ENCODE data around the gene PTPN4. TPM values are rescaled to one million over a fixed set of nuclear protein-coding genes. Genes with fewer than 3 reads are reported as not detected.

The PTPN4 gene
- total RNA-seq, 1 donor from 2014 or later: 37.4 TPM

- no peak for TF ChIP-seq CTCF (conservative IDR thresholded peaks at IDR 0.05)
- no peak for DNase-seq (ENCODE audit: extremely low spot score, unreplicated experiment)
- Mint-ChIP-seq H3K27ac (no peak overlapping the region), H3K36me3 (no peaks in the 10 kb centered on the region), H3K4me3 (no peak overlapping the region), H3K9me3 (no peaks in the 10 kb centered on the region), H3K27me3 (peaks cover 8% of the 10 kb centered on the region), H3K4me1 (ENCODE audit: unreplicated experiment) (peaks cover 8% of the 10 kb centered on the region)
These were observed 45.8 kb upstream of the PTPN4 start for GRCh38 chr2:119713819-119714490.

- no peak for DNase-seq (ENCODE audit: extremely low spot score, unreplicated experiment)
- H3K9me3 Mint-ChIP-seq: no peaks in the 10 kb centered on the region
- H3K27ac Mint-ChIP-seq: no peak overlapping the region
- peaks cover 8% of the 10 kb centered on the region for H3K27me3 Mint-ChIP-seq
- TF ChIP-seq CTCF (conservative IDR thresholded peaks at IDR 0.05): no peak
- H3K4me1 Mint-ChIP-seq (ENCODE audit: unreplicated experiment): peaks cover 8% of the 10 kb centered on the region
- H3K4me3 Mint-ChIP-seq: no peak overlapping the region
- no peaks in the 10 kb centered on the region for H3K36me3 Mint-ChIP-seq
These were observed 44.1 kb upstream of the PTPN4 start for GRCh38 chr2:119715409-119716283.

GRCh38 chr2:119716284-119716672 lies 43.4 kb upstream of the PTPN4 start:
- Mint-ChIP-seq H3K27me3 (peaks cover 8% of the 10 kb centered on the region), H3K27ac (no peak overlapping the region), H3K36me3 (no peaks in the 10 kb centered on the region), H3K9me3 (no peaks in the 10 kb centered on the region), H3K4me3 (no peak overlapping the region), H3K4me1 (ENCODE audit: unreplicated experiment) (peaks cover 8% of the 10 kb centered on the region)
- no peak for TF ChIP-seq CTCF (conservative IDR thresholded peaks at IDR 0.05)
- no peak for DNase-seq (ENCODE audit: extremely low spot score, unreplicated experiment)

- DNase-seq (ENCODE audit: extremely low spot score, unreplicated experiment): no peak
- no peak overlapping the region for H3K4me3 Mint-ChIP-seq
- no peak overlapping the region for H3K27ac Mint-ChIP-seq
- H3K9me3 Mint-ChIP-seq: peaks cover 4% of the 10 kb centered on the region
- peaks cover 9% of the 10 kb centered on the region for H3K4me1 Mint-ChIP-seq (ENCODE audit: unreplicated experiment)
- H3K36me3 Mint-ChIP-seq: no peaks in the 10 kb centered on the region
- H3K27me3 Mint-ChIP-seq: peaks cover 8% of the 10 kb centered on the region
- no peak for TF ChIP-seq CTCF (conservative IDR thresholded peaks at IDR 0.05)
These were observed 41.0 kb upstream of the PTPN4 start for GRCh38 chr2:119718501-119719260.

- peaks cover 14% of the 10 kb centered on the region for H3K4me1 Mint-ChIP-seq (ENCODE audit: unreplicated experiment)
- no peak overlapping the region for H3K4me3 Mint-ChIP-seq
- H3K27me3 Mint-ChIP-seq: peaks cover 4% of the 10 kb centered on the region
- TF ChIP-seq CTCF (conservative IDR thresholded peaks at IDR 0.05): no peak
- no peaks in the 10 kb centered on the region for H3K36me3 Mint-ChIP-seq
- peaks cover 4% of the 10 kb centered on the region for H3K9me3 Mint-ChIP-seq
- H3K27ac Mint-ChIP-seq: no peak overlapping the region
- no peak for DNase-seq (ENCODE audit: extremely low spot score, unreplicated experiment)
These were observed 40.5 kb upstream of the PTPN4 start for GRCh38 chr2:119719261-119719627.
